GM19025 (cell line): Measurements from ENCODE around the gene IQCE.
"Not testable (repeated sequence)": the region's sequence is repeated elsewhere in the genome, so short reads cannot be mapped to it uniquely, and the experiment has no call there.

Source experiments
- ATAC-seq: cut with Tn5 transposase; IDR thresholded peaks from one replicate; pipeline ENCODE4 v1.9.1; 2021; ENCODE audit warnings: mild to moderate bottlenecking, low read depth, moderate library complexity; ENCODE audit not compliant: unreplicated experiment

Gene IQCE

DNA sequence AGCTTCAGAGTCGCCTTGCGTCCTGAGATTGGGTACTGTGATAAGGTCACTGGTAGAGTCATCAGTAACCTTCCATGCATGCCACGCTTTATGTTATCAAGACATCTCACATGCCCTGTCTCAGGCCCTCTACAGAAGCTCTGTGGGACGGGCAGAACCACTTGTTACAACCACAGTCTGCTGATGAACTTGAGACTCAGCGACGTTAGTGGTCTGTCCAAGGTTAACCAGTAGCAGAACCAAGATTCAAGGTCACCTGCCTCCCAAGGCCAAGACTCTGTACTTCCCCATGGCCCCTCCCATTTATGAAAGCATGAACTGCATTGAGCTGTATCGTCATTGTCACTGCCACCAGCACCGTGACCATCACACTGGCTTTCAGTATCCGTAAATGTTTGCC lies 15.0 kb downstream of the IQCE start:
- no peak for ATAC-seq

GRCh38 chr7:2575046-2575732 lies 16.4 kb downstream of the IQCE start:
- no peak for ATAC-seq

- no peak for ATAC-seq
Measured at GRCh38 chr7:2575733-2576340, 17.1 kb downstream of the IQCE start.

GRCh38 chr7:2576742-2577491 lies 18.1 kb downstream of the IQCE start:
- no peak for ATAC-seq

- no peak for ATAC-seq
Measured at GRCh38 chr7:2577914-2578680, 19.3 kb downstream of the IQCE start.

DNA sequence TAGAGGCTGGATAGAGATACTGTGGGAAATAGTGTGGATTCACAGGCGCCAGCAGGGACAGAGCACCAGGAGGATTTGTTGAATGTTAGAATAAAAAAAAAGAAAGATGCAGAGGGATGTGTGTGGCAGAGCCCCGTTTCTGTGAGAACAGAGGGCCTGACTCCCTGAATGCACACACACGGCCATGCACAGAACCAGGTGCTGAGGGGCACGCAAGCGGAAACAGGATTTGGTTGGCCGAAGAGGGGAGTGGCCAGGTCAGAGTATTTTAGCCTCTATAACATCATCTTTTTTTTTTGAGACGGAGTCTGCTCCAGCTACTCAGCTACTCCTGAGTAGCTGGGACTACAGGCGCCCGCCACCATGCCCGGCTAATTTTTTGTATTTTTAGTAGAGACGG lies 21.9 kb downstream of the IQCE start:
- ATAC-seq, result no peak

DNA sequence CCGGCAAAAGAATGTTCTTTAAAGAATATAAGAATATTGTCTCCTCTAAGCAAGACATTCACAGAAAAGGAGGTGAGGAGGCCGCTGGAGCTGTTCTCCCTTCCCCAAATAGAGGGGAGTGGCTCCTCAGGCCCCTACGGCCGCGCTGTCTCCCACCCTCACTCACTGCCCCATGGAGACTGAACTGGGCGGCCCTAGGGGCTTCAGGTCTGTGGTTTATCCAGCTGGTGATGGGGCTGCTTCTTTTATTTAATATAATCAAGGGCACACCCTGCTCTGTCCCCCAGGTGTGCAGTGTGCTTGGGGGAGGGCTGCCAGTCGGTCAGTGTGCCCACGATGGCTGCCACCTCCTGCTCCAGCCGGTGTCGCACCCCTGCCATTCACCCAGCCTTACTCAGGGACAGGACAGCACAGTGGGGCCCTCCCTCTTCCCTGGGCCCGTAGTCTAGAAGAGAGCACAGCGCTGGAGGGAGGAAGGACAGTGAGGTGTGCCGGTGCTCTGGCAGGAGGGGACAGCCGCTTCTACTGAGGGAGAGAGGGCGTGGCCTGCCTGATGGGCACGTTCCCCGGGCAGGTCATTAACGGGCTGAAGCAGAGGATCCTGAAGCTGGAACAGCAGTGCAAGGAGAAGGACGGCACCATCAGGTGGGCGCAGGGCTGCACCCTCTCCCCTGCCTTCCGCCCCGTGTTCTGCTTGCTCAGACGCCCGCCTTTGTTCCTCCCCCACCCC lies 23.4 kb downstream of the IQCE start:
- no peak for ATAC-seq

DNA sequence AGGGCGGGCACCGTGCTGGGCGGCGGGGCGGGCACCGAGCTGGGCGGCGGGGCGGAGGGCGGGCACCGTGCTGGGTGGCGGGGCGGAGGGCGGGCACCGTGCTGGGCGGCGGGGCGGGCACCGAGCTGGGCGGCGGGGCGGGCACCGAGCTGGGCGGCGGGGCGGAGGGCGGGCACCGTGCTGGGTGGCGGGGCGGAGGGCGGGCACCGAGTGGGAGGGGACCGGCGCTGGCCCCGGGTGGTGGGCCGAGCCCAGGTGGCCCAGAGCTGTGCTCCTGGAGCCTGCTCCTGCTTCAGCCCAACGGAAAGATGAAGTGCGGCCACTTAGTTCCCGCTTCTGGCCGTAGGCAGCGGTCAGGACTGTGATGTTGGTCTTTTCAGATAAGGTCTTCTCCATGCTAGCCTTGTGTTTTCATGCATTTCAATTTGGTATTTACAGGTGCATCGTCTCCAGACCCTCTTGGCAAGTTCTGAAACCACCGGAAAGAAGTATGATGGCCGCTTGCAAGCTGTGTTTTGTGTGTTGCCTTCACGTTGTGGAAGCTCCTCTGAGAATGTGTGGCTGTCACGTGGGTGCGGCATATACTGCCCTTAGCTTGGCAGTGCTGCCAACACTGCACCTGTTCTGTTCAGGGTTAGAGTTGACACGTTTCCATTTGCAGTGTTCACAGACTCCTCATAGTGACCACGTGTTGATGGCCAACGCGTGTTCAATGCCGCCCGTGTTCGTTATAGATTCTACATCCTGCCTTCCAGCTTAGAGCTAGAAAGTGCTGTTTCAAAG lies 25.2 kb downstream of the IQCE start:
- ATAC-seq, result no peak

GRCh38 chr7:2585446-2585845 lies 26.7 kb downstream of the IQCE start:
- no peak for ATAC-seq

DNA sequence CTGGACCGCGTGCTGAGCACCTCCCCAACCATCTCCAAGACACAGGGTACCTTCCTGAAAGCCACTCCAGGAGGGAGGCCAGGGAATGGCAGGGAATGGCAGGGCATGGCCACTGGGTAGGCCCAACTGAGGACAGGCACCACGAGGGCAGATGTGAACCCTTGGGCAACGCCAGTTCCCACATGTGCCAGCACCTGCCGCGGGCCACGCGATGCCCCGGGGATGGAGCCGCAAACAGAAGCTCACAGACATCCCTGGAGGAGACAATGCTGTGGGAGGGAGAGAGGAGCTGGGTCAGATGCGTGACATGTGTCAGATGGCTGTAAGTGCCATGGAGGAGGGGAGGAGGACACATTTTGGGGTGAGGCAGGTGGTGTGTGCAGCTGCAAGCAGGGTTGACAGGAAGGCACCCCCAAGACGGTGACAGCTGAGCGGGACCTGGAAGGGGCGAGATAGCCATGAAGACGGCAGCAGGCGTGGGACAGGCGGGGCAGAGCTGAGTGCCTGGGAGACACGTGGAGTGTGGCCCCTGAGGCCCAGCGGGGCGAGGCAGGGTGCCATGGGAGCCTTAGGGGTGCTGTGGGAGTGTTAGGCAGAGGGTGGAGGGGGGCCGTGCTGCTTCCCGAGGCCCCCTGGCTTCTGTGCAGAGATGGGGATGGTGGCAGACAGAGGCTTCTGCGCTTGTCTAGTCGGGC lies 27.7 kb downstream of the IQCE start:
- no peak for ATAC-seq

GRCh38 chr7:2587134-2587533 lies 28.4 kb downstream of the IQCE start:
- ATAC-seq, result no peak

GRCh38 chr7:2587778-2588177 lies 29.0 kb downstream of the IQCE start:
- no peak for ATAC-seq

GRCh38 chr7:2589341-2589740 lies 30.6 kb downstream of the IQCE start:
- no peak for ATAC-seq

DNA sequence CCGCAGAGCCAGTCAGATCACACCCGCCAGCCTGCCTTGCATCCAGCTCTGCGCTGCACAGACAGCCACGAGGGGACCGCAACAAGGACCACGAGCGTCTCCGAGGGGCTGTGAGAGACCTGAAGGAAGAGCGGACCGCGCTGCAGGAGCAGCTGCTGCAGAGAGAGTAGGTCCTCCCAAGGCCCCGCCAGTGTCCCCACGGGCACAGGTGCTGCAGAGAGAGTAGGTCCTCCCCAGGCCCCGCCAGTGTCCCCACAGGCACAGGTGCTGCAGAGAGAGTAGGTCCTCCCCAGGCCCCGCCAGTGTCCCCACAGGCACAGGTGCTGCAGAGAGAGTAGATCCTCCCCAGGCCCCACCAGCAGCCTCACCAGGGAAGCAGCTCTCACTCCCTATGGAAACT lies 31.2 kb downstream of the IQCE start:
- ATAC-seq, result not testable (repeated sequence)

DNA sequence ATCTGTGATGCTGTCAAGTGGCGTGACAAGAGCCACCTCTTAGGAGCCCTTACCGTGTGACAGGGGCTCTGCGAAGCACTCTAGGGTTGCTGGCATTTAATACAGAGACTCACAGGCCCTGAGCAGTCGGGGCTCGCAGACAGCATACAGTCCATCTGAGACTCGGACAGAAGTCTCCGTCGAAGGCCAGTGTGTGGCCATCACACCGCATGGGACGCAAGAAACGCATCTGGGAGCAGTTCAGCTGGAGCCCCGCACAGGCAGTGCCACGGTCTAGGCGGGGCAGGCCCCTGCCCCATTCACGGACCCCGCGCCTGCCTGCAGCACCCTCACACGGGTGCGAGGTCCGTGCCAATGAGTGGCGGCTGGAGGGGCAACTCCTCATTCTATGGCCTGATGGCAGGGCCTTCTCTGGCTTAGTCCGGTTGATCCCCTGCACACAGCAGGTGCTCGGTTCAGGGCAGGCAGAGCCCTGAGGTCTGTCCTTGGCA lies 33.6 kb downstream of the IQCE start:
- no peak for ATAC-seq

DNA sequence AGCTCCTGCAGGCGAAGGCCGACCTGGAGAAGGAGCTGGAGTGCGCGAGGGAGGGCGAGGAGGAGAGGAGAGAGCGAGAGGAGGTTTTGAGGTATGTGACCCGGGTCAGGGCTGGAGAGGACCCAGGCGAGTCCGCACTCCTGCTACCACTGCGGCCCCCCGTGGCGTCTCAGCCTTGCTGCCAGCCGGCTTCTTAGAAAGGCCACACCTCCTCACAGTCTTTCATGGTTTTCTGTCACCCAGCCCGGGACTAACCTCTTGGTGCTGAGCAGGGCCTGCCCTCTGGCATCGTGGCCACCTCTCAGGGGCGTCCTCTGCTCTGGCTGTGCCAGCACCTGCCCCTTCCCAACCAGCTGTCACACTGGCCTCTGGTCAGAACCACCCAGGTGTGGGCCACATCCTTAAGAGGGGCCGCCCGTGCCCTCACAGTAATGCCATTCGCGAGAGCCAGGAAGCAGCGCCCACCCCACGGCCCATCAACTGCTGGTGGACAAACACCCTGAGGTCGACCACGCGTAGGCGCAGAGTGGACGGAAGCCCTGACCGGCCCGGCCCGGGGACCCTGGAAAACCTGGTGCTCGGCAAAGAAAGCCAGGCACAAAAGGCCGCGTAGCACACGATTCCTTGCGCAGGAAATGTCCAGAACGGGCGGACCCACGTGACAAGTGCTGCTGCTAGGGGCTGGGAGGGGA lies 34.4 kb downstream of the IQCE start:
- ATAC-seq, result no peak

GRCh38 chr7:2594599-2594998 lies 35.8 kb downstream of the IQCE start:
- no peak for ATAC-seq

GRCh38 chr7:2595258-2595860 lies 36.6 kb downstream of the IQCE start:
- no peak for ATAC-seq
